Uterus (tissue), 2 donors: ENCODE results near the gene PTPRD.

ENCODE experiments used
- POLR2A ChIP-seq, 2 donors: fragments of 450-650 bp; IDR thresholded peaks; one replicate each; pipeline ENCODE4 v1.6.1; 2016; ENCODE audit warnings: antibody characterized with exemption in 2 of 2, mild to moderate bottlenecking in 1 of 2, moderate library complexity in 1 of 2
- TF ChIP-seq, protein P1 (sequence below), 4 experiments: fragments of 200-600 bp in 2 of 4; fragments of 450-650 bp in 2 of 4; sonication (generic) in 2 of 4; IDR thresholded peaks; one replicate each; pipeline ENCODE4 v1.5.1; 2016 to 2019; ENCODE audit warnings: antibody characterized with exemption in 4 of 4, mild to moderate bottlenecking in 2 of 4, moderate library complexity in 1 of 4

DNA sequence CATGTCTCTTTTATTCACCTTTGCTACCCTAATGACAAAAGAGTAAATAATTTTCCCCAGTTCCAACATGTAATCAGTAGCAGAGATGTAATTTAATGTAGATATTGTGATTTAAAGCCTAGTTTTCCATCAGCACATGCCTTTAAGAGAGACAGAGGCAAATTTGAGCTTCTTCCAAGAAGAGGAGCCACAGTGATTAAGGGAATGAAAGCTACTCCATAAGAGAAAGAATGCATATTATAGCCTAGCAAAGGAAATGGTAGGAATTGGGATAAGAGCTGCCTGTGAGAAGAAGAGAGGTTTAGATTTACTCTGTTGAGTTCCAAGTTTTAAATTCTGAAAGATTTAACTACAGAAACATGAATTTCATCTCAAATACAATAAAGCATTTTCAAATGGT, 2222.2 kb downstream of the PTPRD start:
- TF ChIP-seq, protein P1, sequence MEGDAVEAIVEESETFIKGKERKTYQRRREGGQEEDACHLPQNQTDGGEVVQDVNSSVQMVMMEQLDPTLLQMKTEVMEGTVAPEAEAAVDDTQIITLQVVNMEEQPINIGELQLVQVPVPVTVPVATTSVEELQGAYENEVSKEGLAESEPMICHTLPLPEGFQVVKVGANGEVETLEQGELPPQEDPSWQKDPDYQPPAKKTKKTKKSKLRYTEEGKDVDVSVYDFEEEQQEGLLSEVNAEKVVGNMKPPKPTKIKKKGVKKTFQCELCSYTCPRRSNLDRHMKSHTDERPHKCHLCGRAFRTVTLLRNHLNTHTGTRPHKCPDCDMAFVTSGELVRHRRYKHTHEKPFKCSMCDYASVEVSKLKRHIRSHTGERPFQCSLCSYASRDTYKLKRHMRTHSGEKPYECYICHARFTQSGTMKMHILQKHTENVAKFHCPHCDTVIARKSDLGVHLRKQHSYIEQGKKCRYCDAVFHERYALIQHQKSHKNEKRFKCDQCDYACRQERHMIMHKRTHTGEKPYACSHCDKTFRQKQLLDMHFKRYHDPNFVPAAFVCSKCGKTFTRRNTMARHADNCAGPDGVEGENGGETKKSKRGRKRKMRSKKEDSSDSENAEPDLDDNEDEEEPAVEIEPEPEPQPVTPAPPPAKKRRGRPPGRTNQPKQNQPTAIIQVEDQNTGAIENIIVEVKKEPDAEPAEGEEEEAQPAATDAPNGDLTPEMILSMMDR (IDR thresholded peaks at IDR 0.05): no peak
- TF ChIP-seq POLR2A (IDR thresholded peaks at IDR 0.05): no peak
